DND-41 (cell line): ENCODE data around the gene VWA1.

Experiments used
- ATAC-seq: fragments of 200-7000 bp; cut with Tn5 transposase; 3 replicates; pipeline ENCODE4 v1.9.1; 2021; ENCODE audit warnings: low read depth; ENCODE audit not compliant: insufficient read depth
- DNase-seq: peaks from one replicate; pipeline ENCODE4 v3.0.0-alpha.2; 2020
- H2AFZ ChIP-seq: 2 replicates; pipeline ENCODE4 v1.6.0; 2012; ENCODE audit warnings: low read depth, low read length
- H3K27ac ChIP-seq: 2 replicates; pipeline ENCODE4 v1.5.1; 2012; ENCODE audit warnings: low read length, inconsistent platforms
- H3K27me3 ChIP-seq: fragments of 200-600 bp; sonication (generic); 2 replicates; pipeline ENCODE4 v1.6.0; 2012; ENCODE audit warnings: low read length, mild to moderate bottlenecking, inconsistent platforms; ENCODE audit not compliant: insufficient read depth, poor library complexity
- H3K36me3 ChIP-seq: 2 replicates; pipeline ENCODE4 v1.5.1; 2012; ENCODE audit warnings: low read length, inconsistent platforms; ENCODE audit not compliant: insufficient read depth
- H3K4me1 ChIP-seq: 2 replicates; pipeline ENCODE4 v1.5.1; 2012; ENCODE audit warnings: mild to moderate bottlenecking, low read length; ENCODE audit not compliant: insufficient read depth
- H3K4me2 ChIP-seq: 2 replicates; pipeline ENCODE4 v1.6.0; 2012; ENCODE audit warnings: mild to moderate bottlenecking, moderate library complexity, low read length, inconsistent platforms; ENCODE audit not compliant: insufficient read depth
- H3K4me3 ChIP-seq, 2 experiments: fragments of 200-600 bp in 1 of 2; shearing (Covaris generic) in 1 of 2; 2 replicates each; pipeline ENCODE4 v1.5.1; 2012 to 2016; ENCODE audit warnings: inconsistent platforms in 2 of 2, low read length in 2 of 2, mild to moderate bottlenecking in 2 of 2, low read depth in 1 of 2, moderate library complexity in 1 of 2
- H3K79me2 ChIP-seq: 2 replicates; pipeline ENCODE4 v1.6.0; 2012; ENCODE audit warnings: low read length, inconsistent platforms; ENCODE audit not compliant: insufficient read depth
- H3K9ac ChIP-seq: 2 replicates; pipeline ENCODE4 v1.6.0; 2012; ENCODE audit warnings: low read depth, mild to moderate bottlenecking, inconsistent platforms, low read length, moderate library complexity
- H3K9me3 ChIP-seq: 2 replicates; pipeline ENCODE4 v1.5.1; 2012; ENCODE audit warnings: low read length, moderate library complexity, mild to moderate bottlenecking, inconsistent platforms; ENCODE audit not compliant: insufficient read depth, severe bottlenecking
- H4K20me1 ChIP-seq: 2 replicates; pipeline ENCODE4 v1.6.0; 2012; ENCODE audit warnings: low read length; ENCODE audit not compliant: insufficient read depth
- EZH2 ChIP-seq: IDR thresholded peaks from 3 replicates; pipeline ENCODE4 v1.6.1; 2012; ENCODE audit warnings: borderline replicate concordance, low read depth, mild to moderate bottlenecking, moderate library complexity, low read length, inconsistent platforms; ENCODE audit not compliant: severe bottlenecking
- TF ChIP-seq, protein P1 (sequence below): IDR thresholded peaks from 2 replicates; pipeline ENCODE4 v1.5.1; 2012; ENCODE audit warnings: borderline replicate concordance, low read length, moderate library complexity, mild to moderate bottlenecking; ENCODE audit not compliant: poor library complexity, severe bottlenecking; ENCODE audit errors: extremely low read depth

The VWA1 gene

DNA sequence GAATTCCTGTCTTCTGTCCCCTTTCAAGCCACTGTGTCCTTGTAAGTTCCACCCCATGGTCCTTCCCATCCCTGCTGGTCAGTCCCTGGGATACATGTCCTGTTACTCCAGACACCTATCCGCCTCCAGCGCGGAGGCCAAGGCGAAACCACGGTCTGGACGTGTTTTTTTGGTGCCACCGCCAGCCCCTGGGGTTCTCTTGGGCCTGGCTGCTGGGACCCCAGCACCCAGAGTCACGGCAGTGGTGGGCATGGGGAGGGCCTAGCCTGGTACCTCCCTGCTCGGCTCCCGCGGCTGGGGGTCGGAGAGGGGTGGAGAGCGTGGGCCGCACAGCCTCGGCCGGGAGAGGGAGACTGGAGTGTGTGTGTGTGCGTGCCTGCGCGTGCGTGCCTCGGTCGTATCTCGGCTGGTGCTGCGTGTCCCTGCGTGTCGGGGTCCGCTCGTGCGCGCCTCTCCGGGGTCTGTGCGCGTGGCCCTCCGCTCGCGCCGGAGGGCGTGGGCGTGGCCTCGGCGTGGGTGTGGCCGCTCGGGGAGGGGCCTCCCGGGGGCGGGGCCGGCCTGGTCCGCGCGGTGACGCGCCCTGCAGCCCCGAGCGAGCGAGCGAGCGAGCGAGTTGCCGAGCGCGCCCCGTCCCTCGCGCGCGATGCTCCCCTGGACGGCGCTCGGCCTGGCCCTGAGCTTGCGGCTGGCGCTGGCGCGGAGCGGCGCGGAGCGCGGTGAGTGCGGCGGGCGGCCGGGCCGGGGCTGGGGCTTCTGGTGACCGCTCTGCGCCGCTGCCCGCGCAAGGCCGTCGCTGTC is at the start of gene VWA1:
Gene VWA1 (plus strand): TSS at position 585 of the 798 bp plus-strand sequence. CDS start 59 bp downstream, at position 644.
- ATAC-seq: no peak

DNA sequence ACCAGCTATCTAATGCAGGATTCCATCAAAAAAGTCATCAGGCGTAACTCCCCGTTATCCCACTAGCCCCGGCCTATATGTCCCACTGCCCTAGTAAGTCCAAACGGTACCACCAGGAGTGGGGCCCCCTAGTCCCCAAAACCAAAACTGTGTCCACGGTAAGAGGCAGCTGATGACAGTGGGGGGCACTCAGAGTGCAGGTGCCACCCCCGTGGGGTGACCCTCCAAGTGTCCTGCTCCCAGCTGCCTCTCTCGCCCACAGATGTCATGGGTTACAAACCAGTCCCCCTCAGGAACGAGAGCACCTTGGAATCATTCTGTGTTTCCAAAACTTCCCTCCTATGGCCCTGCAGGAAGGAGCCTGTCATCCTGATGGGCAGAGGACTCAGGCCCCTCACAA is 49.6 kb upstream of the VWA1 start:
- TF ChIP-seq EZH2: no peak
- TF ChIP-seq, protein P1, sequence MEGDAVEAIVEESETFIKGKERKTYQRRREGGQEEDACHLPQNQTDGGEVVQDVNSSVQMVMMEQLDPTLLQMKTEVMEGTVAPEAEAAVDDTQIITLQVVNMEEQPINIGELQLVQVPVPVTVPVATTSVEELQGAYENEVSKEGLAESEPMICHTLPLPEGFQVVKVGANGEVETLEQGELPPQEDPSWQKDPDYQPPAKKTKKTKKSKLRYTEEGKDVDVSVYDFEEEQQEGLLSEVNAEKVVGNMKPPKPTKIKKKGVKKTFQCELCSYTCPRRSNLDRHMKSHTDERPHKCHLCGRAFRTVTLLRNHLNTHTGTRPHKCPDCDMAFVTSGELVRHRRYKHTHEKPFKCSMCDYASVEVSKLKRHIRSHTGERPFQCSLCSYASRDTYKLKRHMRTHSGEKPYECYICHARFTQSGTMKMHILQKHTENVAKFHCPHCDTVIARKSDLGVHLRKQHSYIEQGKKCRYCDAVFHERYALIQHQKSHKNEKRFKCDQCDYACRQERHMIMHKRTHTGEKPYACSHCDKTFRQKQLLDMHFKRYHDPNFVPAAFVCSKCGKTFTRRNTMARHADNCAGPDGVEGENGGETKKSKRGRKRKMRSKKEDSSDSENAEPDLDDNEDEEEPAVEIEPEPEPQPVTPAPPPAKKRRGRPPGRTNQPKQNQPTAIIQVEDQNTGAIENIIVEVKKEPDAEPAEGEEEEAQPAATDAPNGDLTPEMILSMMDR: no peak
- DNase-seq (no peak), ATAC-seq (peak; percentile 15; the same call in 1 of the 3 replicates)
- Histone ChIP-seq H3K9me3 (no peaks in the 10 kb centered on the region), H3K4me2 (no peak overlapping the region), H2AFZ (no peak overlapping the region), H3K36me3 (peaks cover 56% of the 10 kb centered on the region), H3K9ac (no peak overlapping the region), H3K4me1 (no peaks in the 10 kb centered on the region), H3K4me3 (no peak overlapping the region), H4K20me1 (peaks cover 15% of the 10 kb centered on the region), H3K79me2 (no peaks in the 10 kb centered on the region; the same call in 1 of the 2 replicates), H3K27ac (no peak overlapping the region), H3K27me3 (no peaks in the 10 kb centered on the region)

More for the DNA sequence above, at the start of gene VWA1:
- no peak for DNase-seq
- no peak within 1 kb of the TSS for H3K4me2 ChIP-seq
- no peak within 1 kb of the TSS for H3K9ac ChIP-seq
- no peaks in the 10 kb centered on the region for H3K9me3 ChIP-seq
- no peak for TF ChIP-seq EZH2
- TF ChIP-seq, protein P1: no peak
- H3K36me3 ChIP-seq: no peaks in the 10 kb centered on the region
- H3K4me1 ChIP-seq: no peaks in the 10 kb centered on the region
- H3K27ac ChIP-seq: no peak within 1 kb of the TSS
- no peaks in the 10 kb centered on the region for H3K27me3 ChIP-seq
- H4K20me1 ChIP-seq: no peaks in the 10 kb centered on the region
- H3K79me2 ChIP-seq: no peaks in the 10 kb centered on the region
- H2AFZ ChIP-seq: no peak within 1 kb of the TSS
- no peak within 1 kb of the TSS for H3K4me3 ChIP-seq

GRCh38 chr1:1387098-1388077 is 48.1 kb upstream of the VWA1 start:
- Histone ChIP-seq H3K9me3 (no peaks in the 10 kb centered on the region), H3K36me3 (peaks cover 71% of the 10 kb centered on the region), H3K27ac (no peak overlapping the region), H3K27me3 (no peaks in the 10 kb centered on the region), H3K4me2 (no peak overlapping the region), H3K79me2 (peaks cover 2% of the 10 kb centered on the region), H4K20me1 (peaks cover 19% of the 10 kb centered on the region), H3K9ac (no peak overlapping the region), H3K4me3 (no peak overlapping the region), H2AFZ (no peak overlapping the region), H3K4me1 (no peaks in the 10 kb centered on the region)
- no peak for TF ChIP-seq EZH2
- TF ChIP-seq, protein P1: no peak
- DNase-seq (no peak), ATAC-seq (no peak)
